H1 (cell line): Measurements from ENCODE around the gene DPT. TPM values are rescaled to one million over a fixed set of nuclear protein-coding genes. Genes with fewer than 3 reads are reported as not detected.

Experiments
- CTCF ChIA-PET: fragments of 300-600 bp; sonication (Branson Sonifier 250); formaldehyde crosslinking; loops from one replicate; lab custom pipeline; 2021; ENCODE audit not compliant: partially characterized antibody; lab: Charles Lee
- POLR2A ChIA-PET: fragments of 300-600 bp; sonication (Branson Sonifier 250); formaldehyde crosslinking; loops from one replicate; lab custom pipeline; 2021; ENCODE audit warnings: inconsistent platforms; ENCODE audit not compliant: partially characterized antibody; lab: Charles Lee
- DNase-seq, 2 experiments: peaks; one replicate each; pipeline versions ENCODE4 v3.0.0 to v3.0.0-alpha.2; 2010 to 2022; ENCODE audit warnings: low spot score in 2 of 2, low read depth in 1 of 2, mixed read lengths in 1 of 2
- FAIRE-seq: peaks from 2 replicates; lab custom pipeline; 2011; peaks lifted over from hg19 to GRCh38; lab: Jason Lieb, UNC
- H2AFZ ChIP-seq: 2 replicates; pipeline ENCODE4 v1.8.1; 2012; ENCODE audit warnings: low read length, inconsistent platforms
- H2AK5ac ChIP-seq: 2 replicates; pipeline ENCODE4 v1.6.1; 2013; ENCODE audit warnings: low read depth, low read length
- H2BK120ac ChIP-seq: replicated peaks from 2 replicates; pipeline ENCODE3; 2013; ENCODE audit warnings: low read depth, low read length, inconsistent platforms
- H2BK12ac ChIP-seq: 2 replicates; pipeline ENCODE4 v1.6.1; 2013; ENCODE audit warnings: low read depth, low read length
- H2BK15ac ChIP-seq: 2 replicates; pipeline ENCODE4 v1.6.1; 2013; ENCODE audit warnings: low read length
- H2BK20ac ChIP-seq: 2 replicates; pipeline ENCODE4 v1.6.1; 2013; ENCODE audit warnings: low read length
- H2BK5ac ChIP-seq: 2 replicates; pipeline ENCODE4 v1.6.1; 2013; ENCODE audit warnings: low read depth, low read length
- H3K14ac ChIP-seq: 2 replicates; pipeline ENCODE4 v1.6.1; 2013; ENCODE audit warnings: inconsistent platforms; ENCODE audit not compliant: insufficient read length
- H3K18ac ChIP-seq: 2 replicates; pipeline ENCODE4 v1.6.1; 2013; ENCODE audit warnings: low read length; ENCODE audit errors: extremely low read depth
- H3K23ac ChIP-seq: 2 replicates; pipeline ENCODE4 v1.6.1; 2013; ENCODE audit warnings: inconsistent platforms; ENCODE audit not compliant: insufficient read length
- H3K23me2 ChIP-seq: 2 replicates; pipeline ENCODE4 v1.6.1; 2013; ENCODE audit warnings: low read depth, low read length
- H3K27ac ChIP-seq: 2 replicates; pipeline ENCODE4 v1.6.1; 2011; ENCODE audit warnings: low read depth, low read length, inconsistent platforms
- H3K27me3 ChIP-seq, 4 experiments: replicated peaks in 1 of 4; 1 replicate in 1 of 4; 2 replicates in 3 of 4; pipeline versions ENCODE4 v1.6.1 to v1.8.1; 2011 to 2013; ENCODE audit warnings: low read length in 3 of 4, mild to moderate bottlenecking in 3 of 4, inconsistent platforms in 2 of 4, mixed read lengths in 2 of 4, moderate library complexity in 1 of 4; ENCODE audit not compliant: control insufficient read depth in 3 of 4, insufficient read depth in 3 of 4; ENCODE audit errors: extremely low read depth in 1 of 4
- H3K36me3 ChIP-seq, 4 experiments: 2 replicates each; pipeline versions ENCODE4 v1.6.1 to v1.8.1; 2011 to 2013; ENCODE audit warnings: mild to moderate bottlenecking in 4 of 4, low read length in 3 of 4, moderate library complexity in 2 of 4, control low read depth in 1 of 4, inconsistent platforms in 1 of 4; ENCODE audit not compliant: insufficient read depth in 4 of 4, control insufficient read depth in 2 of 4
- H3K4ac ChIP-seq: replicated peaks from 2 replicates; pipeline ENCODE3; 2013; ENCODE audit warnings: low read length, low read depth, mixed read lengths, inconsistent platforms; ENCODE audit not compliant: insufficient read length
- H3K4me1 ChIP-seq, 4 experiments: replicated peaks in 1 of 4; 1 replicate in 1 of 4; 2 replicates in 3 of 4; pipeline versions ENCODE4 v1.6.1 to v1.8.1; 2011 to 2013; ENCODE audit warnings: low read length in 3 of 4, inconsistent platforms in 2 of 4, mixed read lengths in 1 of 4; ENCODE audit not compliant: insufficient read depth in 4 of 4, control insufficient read depth in 3 of 4
- H3K4me2 ChIP-seq, 2 experiments: 2 replicates each; pipeline versions ENCODE4 v1.6.1 to v1.8.1; 2011 to 2013; ENCODE audit warnings: low read depth in 2 of 2, low read length in 2 of 2, control low read depth in 1 of 2, inconsistent platforms in 1 of 2, mild to moderate bottlenecking in 1 of 2; ENCODE audit not compliant: insufficient read depth in 1 of 2
- H3K4me3 ChIP-seq, 4 experiments: fragments of 200-600, 300-600 bp in 1 of 4; sonication (generic), shearing (Covaris generic), sonication (Bioruptor Twin) in 1 of 4; 2 replicates each; pipeline versions ENCODE4 v1.5.1 to v1.8.1; 2011 to 2016; ENCODE audit warnings: low read length in 4 of 4, low read depth in 3 of 4, control low read depth in 2 of 4, inconsistent platforms in 2 of 4, mild to moderate bottlenecking in 2 of 4, mixed read lengths in 1 of 4, moderate library complexity in 1 of 4; ENCODE audit not compliant: insufficient read depth in 2 of 4; ENCODE audit errors: extremely low read depth in 1 of 4
- H3K56ac ChIP-seq: replicated peaks from 2 replicates; pipeline ENCODE3; 2013; ENCODE audit warnings: low read depth, mild to moderate bottlenecking, mixed read lengths, low read length, inconsistent platforms; ENCODE audit not compliant: insufficient read length
- H3K79me1 ChIP-seq: 2 replicates; pipeline ENCODE4 v1.6.1; 2013; ENCODE audit warnings: low read depth, low read length, control low read depth
- H3K79me2 ChIP-seq, 2 experiments: 2 replicates each; pipeline versions ENCODE4 v1.6.1 to v1.8.1; 2012 to 2013; ENCODE audit warnings: low read length in 2 of 2, mild to moderate bottlenecking in 2 of 2, inconsistent platforms in 1 of 2; ENCODE audit not compliant: insufficient read depth in 2 of 2, control insufficient read depth in 1 of 2
- H3K9ac ChIP-seq, 4 experiments: replicated peaks in 1 of 4; 1 replicate in 1 of 4; 2 replicates in 3 of 4; pipeline versions ENCODE4 v1.6.1 to v1.8.1; 2011 to 2013; ENCODE audit warnings: low read depth in 3 of 4, low read length in 3 of 4, control low read depth in 2 of 4, mild to moderate bottlenecking in 2 of 4, moderate library complexity in 2 of 4, inconsistent platforms in 1 of 4; ENCODE audit errors: extremely low read depth in 1 of 4
- H3K9me3 ChIP-seq, 2 experiments: 2 replicates each; pipeline versions ENCODE4 v1.6.1 to v1.8.1; 2012 to 2013; ENCODE audit warnings: mild to moderate bottlenecking in 2 of 2, moderate library complexity in 2 of 2, control low read depth in 1 of 2, inconsistent platforms in 1 of 2, low read depth in 1 of 2, low read length in 1 of 2, mixed read lengths in 1 of 2; ENCODE audit not compliant: insufficient read depth in 2 of 2
- H4K20me1 ChIP-seq, 2 experiments: replicated peaks in 1 of 2; 2 replicates each; pipeline versions ENCODE3 to v1.8.1; 2011 to 2013; ENCODE audit warnings: inconsistent platforms in 2 of 2, low read length in 2 of 2, mild to moderate bottlenecking in 1 of 2; ENCODE audit not compliant: insufficient read depth in 2 of 2, control insufficient read depth in 1 of 2
- H4K5ac ChIP-seq: 2 replicates; pipeline ENCODE4 v1.6.1; 2013; ENCODE audit warnings: low read length, low read depth, mixed read lengths, inconsistent platforms; ENCODE audit not compliant: insufficient read length
- H4K8ac ChIP-seq: 2 replicates; pipeline ENCODE4 v1.8.0; 2013; ENCODE audit warnings: mild to moderate bottlenecking, moderate library complexity, low read length, inconsistent platforms; ENCODE audit not compliant: insufficient read depth; ENCODE audit errors: extremely low read depth
- H4K91ac ChIP-seq: replicated peaks from 2 replicates; pipeline ENCODE3; 2013; ENCODE audit warnings: low read length, mixed read lengths, inconsistent platforms; ENCODE audit not compliant: insufficient read length
- BRCA1 ChIP-seq: IDR thresholded peaks from 2 replicates; pipeline ENCODE4 v1.6.1; 2012; ENCODE audit warnings: low read depth, low read length, improper control_type of control experiment
- CBX5 ChIP-seq: fragments of 300-800, 300-1000 bp; sonication (generic); IDR thresholded peaks from 2 replicates; pipeline ENCODE4 v1.7.1; 2016; ENCODE audit warnings: antibody characterized with exemption, low read length, low read depth
- CEBPB ChIP-seq: IDR thresholded peaks from 2 replicates; pipeline ENCODE4 v1.6.1; 2012; ENCODE audit warnings: low read depth, low read length
- CTCF ChIP-seq, 3 experiments: IDR thresholded peaks; 1 replicate in 2 of 3; 2 replicates in 1 of 3; pipeline versions ENCODE4 v1.5.1 to v1.6.1; 2011; ENCODE audit warnings: low read length in 3 of 3, mild to moderate bottlenecking in 3 of 3, inconsistent platforms in 2 of 3, low read depth in 1 of 3, moderate library complexity in 1 of 3; ENCODE audit not compliant: insufficient read depth in 1 of 3; ENCODE audit errors: control extremely low read depth in 1 of 3
- GTF2F1 ChIP-seq: IDR thresholded peaks from 2 replicates; pipeline ENCODE4 v1.6.1; 2012; ENCODE audit warnings: low read depth, low read length, improper control_type of control experiment, borderline replicate concordance
- KDM5A ChIP-seq: fragments of 200-600 bp; IDR thresholded peaks from 2 replicates; pipeline ENCODE4 v1.7.1; 2012; ENCODE audit warnings: mild to moderate bottlenecking, low read length, inconsistent platforms, mixed read lengths
- SIN3A ChIP-seq, 2 experiments: IDR thresholded peaks in 1 of 2; conservative IDR thresholded peaks in 1 of 2; 2 replicates each; pipeline ENCODE4 v1.6.1; 2011 to 2012; ENCODE audit warnings: low read length in 2 of 2, improper control_type of control experiment in 1 of 2, low read depth in 1 of 2, mild to moderate bottlenecking in 1 of 2
- SIRT6 ChIP-seq: IDR thresholded peaks from one replicate; pipeline ENCODE4 v1.7.1; 2012; ENCODE audit warnings: low read length, inconsistent platforms
- SUZ12 ChIP-seq: fragments of 200-600 bp; sonication (generic); IDR thresholded peaks from 2 replicates; pipeline ENCODE4 v1.6.1; 2012; ENCODE audit warnings: mild to moderate bottlenecking, inconsistent platforms, low read length, moderate library complexity, mixed read lengths
- TBP ChIP-seq: IDR thresholded peaks from 2 replicates; pipeline ENCODE4 v1.6.1; 2011; ENCODE audit warnings: low read depth, low read length, improper control_type of control experiment
- USF2 ChIP-seq: IDR thresholded peaks from 2 replicates; pipeline ENCODE4 v1.6.1; 2011; ENCODE audit warnings: low read length, improper control_type of control experiment
- WGBS, 2 experiments: shearing (Covaris generic) in 1 of 2; methylation state at CpG; one replicate each; pipeline versions ENCODE4 v1.1.6 to v1.1.7; 2013 to 2015; ENCODE audit warnings: low lambda C conversion rate in 2 of 2, mixed read lengths in 2 of 2, inconsistent platforms in 1 of 2, low coverage in 1 of 2, missing lambda C conversion rate in 1 of 2; ENCODE audit not compliant: insufficient replicate concordance in 2 of 2, insufficient coverage in 1 of 2, insufficient read length in 1 of 2; ENCODE audit errors: extremely low coverage in 1 of 2, missing lambda C conversion rate in 1 of 2; 5-methylcytosine and 5-hydroxymethylcytosine counted together
- polyA plus RNA-seq, 7 experiments: library from polyadenylated mRNA; depleted of rRNA in 3 of 7; stranded (reverse) in 5 of 7; unstranded in 2 of 7; fragments of >200 nt in 5 of 7; fragments of 200-250 nt in 2 of 7; gene quantifications; 1 replicate in 5 of 7; 2 replicates in 1 of 7; 4 replicates in 1 of 7; pipeline versions ENCODE4 v1.2.1 to v1.2.3, GENCODE V29; 2011 to 2013; ENCODE audit warnings: missing spikeins in 2 of 7, mixed read lengths in 2 of 7
- total RNA-seq: library from RNA; stranded (reverse); fragmentation: NEBNext Ultra II Directional; extraction: Animal tissue kit (Norgen Biotek cat#: 25700); gene quantifications from 2 replicates; pipeline ENCODE4 v1.2.1, GENCODE V29; 2021

Gene DPT
- total and polyA plus RNA-seq, 2 of the 8 experiments (the other 6 are each of a cell fraction or from before 2014, with no cell fraction given) = not detected

DNA sequence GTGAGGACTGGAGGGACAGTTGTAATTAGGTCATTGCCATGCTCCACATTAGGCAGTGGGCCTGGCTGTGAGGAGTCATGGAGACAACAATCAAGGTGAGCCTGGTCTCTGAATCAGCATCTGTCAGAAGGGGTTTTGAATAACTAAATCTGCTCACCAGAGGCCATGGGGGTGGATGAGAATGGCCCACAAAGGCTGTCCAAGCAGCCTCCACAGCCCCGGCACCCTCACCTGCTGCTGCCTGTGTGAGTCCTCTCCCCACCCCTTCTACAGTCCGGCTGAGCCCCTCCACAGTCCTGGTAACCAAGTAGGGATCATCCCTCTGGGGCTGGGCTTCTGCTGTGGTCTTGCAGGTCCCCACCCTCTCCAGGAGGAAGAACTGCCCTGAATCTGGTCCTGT lies 2.3 kb downstream of the DPT start:
- Histone ChIP-seq H3K79me1 (no peaks in the 10 kb centered on the region), H3K4me3 (no peak overlapping the region), H3K56ac (no peak overlapping the region), H3K14ac (no peak overlapping the region), H3K18ac (no peak overlapping the region), H2BK5ac (no peak overlapping the region), H2BK15ac (no peak overlapping the region), H3K4me2 (no peak overlapping the region), H4K5ac (no peak overlapping the region), H3K9me3 (no peaks in the 10 kb centered on the region), H3K79me2 (no peaks in the 10 kb centered on the region), H2BK120ac (no peak overlapping the region), H3K9ac (no peak overlapping the region), H3K4me1 (no peaks in the 10 kb centered on the region), H2AFZ (no peak overlapping the region), H4K20me1 (no peaks in the 10 kb centered on the region), H3K36me3 (no peaks in the 10 kb centered on the region), H3K27me3 (no peaks in the 10 kb centered on the region), H2AK5ac (no peak overlapping the region), H3K27ac (no peak overlapping the region), H4K91ac (no peak overlapping the region), H3K23ac (no peak overlapping the region), H3K23me2 (no peaks in the 10 kb centered on the region; the same call in 1 of the 2 replicates), H2BK12ac (no peak overlapping the region), H3K4ac (no peak overlapping the region), H4K8ac (no peak overlapping the region), H2BK20ac (no peak overlapping the region)
- DNase-seq = no peak
- ChIA-PET CTCF (no interaction called here), POLR2A (no interaction called here)
- 77% methylated on average over 2 of the region's 2 CpGs; no CpG with 5 or more reads in 1 of the 2 experiments for WGBS, 2 experiments
- no peak for FAIRE-seq
- TF ChIP-seq KDM5A (no peak), GTF2F1 (no peak), SIRT6 (no peak), TBP (no peak), CTCF (IDR thresholded peaks at IDR 0.05; ENCODE audit: control extremely low read depth in 1 of 3, insufficient read depth in 1 of 3, low read depth in 1 of 3, low read length in 3 of 3) (no peak), BRCA1 (no peak), CEBPB (no peak), USF2 (no peak), SIN3A (conservative IDR thresholded peaks at IDR 0.05 in 1 of 2, IDR thresholded peaks at IDR 0.05 in 1 of 2; ENCODE audit: low read depth in 1 of 2, low read length in 2 of 2) (no peak), SUZ12 (no peak), CBX5 (no peak)
